ENCODE results near the gene STAM2.
"Not testable (repeated sequence)": the region's sequence is repeated elsewhere in the genome, so short reads cannot be mapped to it uniquely, and the experiment has no call there.

The STAM2 gene

GRCh38 chr2:152172201-152172785, 3.3 kb downstream of the STAM2 start:
- DNase-seq, result not testable (repeated sequence)

DNA sequence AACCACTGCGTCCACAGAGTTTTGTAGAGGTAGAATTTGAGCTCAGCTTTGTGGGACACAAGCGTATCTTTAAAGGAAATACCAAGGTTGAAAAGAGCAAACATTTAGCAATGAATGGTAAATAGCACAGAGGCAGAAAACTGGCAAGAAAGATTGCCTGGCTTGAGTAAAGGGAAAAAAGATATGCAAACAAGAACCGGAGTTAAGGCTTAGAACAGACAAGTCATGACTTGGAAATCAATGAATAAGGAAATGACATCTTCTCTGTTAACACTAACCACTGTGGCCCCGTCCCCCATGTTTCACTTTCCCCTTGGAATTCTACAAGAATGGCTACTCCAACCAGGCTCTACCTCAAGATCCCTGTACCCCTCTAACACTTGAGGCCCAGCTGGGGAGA, 3.8 kb downstream of the STAM2 start:
- no peak for DNase-seq

DNA sequence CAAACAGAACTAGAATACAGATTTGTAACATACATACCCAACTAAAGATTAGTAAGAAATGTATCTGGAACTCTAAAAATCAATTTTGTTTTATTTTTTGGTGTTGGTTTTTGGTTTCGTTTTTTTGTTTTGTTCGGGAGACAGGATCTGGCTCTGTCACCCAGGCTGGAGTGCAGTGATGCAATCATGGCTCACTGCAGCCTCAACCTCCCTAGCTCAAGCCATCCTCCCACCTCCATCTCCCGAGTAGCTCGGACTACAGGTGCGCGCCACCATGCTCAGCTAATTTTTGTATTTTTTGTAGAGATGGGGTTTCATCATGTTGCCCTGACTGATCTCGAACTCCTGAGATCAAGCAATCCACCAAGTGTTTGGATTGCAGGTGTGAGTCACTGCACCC, 6.4 kb downstream of the STAM2 start:
- DNase-seq, result not testable (repeated sequence)

DNA sequence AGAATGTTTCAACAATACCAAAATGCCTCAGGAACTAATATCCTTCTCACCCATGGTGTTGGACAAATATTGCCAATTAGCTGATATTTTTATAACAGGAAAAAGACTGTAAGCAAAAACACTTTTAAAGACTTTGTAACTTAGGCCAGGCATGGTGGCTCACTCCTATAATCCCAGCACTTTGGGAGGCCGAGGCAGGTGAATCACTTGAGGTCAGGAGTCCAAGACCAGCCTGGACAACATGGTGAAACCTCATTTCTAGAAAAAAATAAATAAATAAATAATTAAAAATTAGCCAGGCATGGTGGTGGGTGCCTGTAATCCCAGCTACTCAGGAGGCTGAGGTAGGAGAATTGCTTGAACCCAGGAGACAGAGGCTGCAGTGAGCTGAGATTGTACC, 8.1 kb downstream of the STAM2 start:
- DNase-seq, result not testable (repeated sequence)

DNA sequence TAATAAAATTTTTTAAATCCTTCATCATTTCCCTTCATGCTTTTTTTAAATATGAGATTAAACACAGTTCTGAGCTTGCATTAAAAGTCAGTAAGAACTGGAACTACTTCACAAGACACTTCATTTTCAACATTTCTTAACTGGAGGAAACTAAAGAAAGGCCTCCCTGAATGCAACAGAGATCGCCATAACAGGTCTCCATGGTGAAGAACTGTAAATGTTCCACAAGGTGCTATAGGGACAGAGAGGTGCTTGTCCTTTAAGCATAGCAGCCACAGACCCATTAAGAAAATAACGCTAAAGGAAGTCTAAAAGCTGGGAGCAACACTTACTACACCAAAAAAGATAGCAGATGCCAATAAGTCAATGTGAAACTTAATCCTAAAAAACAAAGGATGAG, 8.5 kb downstream of the STAM2 start:
- DNase-seq, result no peak

GRCh38 chr2:152166633-152167032, 8.9 kb downstream of the STAM2 start:
- DNase-seq, result no peak

- no peak for DNase-seq
These were observed 9.8 kb downstream of the STAM2 start for GRCh38 chr2:152165780-152166179.

DNA sequence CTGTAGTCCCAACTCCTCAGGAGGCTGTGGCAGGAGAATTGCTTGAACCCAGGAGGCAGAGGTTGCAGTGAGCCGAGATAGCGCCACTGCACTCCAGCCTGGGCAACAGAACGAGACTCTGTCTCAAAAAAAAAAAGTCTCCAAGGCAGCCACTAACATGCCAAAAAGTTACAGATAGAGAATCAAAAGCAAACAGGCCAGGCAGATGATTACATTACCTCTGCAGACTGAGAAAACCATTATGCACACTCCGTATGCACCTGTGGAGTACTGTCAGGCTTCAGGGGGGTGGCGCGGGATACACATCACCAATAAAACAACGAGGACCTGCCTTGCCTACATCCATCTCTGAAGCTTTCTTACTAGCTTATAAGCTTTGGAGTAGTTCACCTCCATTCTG, 10.3 kb downstream of the STAM2 start:
- DNase-seq, result no peak

DNA sequence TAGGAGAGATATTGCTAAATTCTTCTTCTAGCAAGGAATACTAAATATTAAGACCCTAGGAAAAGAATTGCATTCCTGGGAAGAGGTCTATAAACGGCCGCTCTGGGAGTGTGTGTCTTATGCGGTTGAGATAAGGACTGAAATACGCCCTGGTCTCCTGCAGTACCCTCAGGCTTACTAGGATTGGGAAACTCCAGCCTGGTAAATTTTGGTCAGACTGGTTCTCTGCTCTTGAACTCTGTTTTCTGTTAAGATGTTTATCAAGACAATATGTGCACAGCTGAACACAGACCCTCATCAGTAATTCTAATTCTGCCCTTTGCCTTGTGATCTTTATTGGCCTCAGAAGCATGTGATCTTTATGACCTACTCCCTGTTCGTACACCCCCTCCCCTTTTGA, 11.9 kb downstream of the STAM2 start:
- not testable (repeated sequence) for DNase-seq

DNA sequence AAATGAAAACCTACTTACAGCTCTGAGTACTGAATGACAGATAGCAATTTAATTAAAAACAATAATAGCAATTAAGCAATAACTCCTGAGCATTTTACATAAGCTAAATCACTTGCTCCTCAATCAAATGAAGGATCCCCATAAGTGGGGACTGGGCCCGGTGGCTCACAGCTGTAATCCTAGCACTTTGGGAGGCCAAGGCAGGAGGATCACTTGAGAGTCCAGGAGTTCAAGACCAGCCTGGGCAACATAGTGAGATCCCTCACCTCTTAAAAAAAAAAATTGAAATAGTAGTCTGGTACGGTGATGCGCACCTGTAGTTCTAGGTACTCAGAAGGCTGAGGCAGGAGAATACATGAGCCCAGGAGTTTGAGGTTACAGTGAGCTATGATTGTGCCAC, 13.4 kb downstream of the STAM2 start:
- no peak for DNase-seq

GRCh38 chr2:152161598-152161997, 14.0 kb downstream of the STAM2 start:
- DNase-seq, result no peak

DNA sequence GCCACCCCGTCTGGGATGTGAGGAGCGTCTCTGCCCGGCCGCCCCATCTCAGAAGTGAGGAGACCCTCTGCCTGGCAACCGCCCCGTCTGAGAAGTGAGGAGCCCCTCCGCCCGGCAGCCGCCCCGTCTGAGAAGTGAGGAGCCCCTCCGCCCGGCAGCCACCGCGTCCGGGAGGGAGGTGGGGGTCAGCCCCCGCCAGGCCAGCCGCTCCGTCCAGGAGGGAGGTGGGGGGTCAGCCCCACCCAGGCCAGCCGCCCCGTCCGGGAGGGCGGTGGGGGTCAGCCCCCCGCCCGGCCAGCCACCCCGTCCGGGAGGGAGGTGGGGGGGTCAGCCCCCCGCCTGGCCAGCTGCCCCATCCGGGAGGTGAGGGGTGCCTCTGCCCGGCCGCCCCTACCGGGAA, 15.2 kb downstream of the STAM2 start:
- not testable (repeated sequence) for DNase-seq

DNA sequence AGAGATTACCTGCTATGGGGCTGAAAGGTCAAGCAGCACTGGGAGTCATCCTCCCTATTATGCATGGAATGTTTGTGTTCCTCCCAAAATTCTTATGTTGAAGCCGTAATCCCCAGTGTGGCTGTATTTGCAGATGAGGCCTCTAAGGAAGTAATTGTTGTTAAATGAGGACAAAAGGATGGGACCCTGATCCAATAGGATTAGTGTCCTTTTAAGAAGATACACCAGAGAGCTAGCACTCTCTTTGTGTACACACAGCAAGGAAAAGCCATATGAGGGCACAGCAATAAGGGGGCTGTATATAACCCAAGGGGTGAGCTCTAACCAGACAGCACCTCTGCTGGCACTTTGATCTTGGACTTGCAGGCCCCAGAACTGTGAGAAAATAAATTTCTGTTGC, 18.3 kb downstream of the STAM2 start:
- DNase-seq, result no peak

DNA sequence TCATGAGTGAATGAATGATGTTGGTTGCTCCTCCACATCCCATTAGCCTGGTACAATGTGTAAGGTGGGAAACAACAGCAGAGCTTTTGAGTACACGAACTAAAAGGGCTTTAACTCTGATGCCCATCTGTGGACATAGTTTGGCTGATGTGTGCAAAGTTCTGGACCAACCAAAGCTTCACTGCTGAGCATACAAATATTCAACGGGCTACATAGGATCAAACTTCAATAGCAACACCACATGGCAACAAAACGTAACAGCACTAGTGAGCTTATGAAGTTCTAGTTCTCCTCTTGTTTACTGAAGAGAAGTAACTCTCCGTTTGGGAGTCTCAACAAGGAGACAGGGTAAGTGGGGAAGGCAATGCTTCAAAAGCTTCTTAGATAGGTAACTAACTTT, 20.4 kb downstream of the STAM2 start:
- no peak for DNase-seq

DNA sequence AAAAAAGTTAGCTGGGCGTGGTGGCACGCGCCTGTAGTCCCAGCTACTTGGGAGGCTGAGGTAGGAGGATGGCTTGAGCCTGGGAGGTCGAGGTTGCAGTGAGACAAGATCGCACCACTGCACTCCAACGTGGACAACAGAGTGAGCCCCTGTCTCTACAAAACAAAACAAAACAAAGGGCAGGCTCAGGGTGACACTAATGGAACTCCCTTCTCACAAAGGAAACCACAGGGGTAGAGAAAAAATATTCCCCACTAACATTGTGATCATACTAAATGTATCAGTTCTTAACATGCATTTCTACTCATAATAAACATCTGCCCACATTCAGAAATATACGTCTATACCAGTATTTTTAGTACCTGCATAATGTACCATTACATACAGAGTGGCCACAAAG, 21.1 kb downstream of the STAM2 start:
- no peak for DNase-seq

GRCh38 chr2:152134488-152135280, 40.9 kb downstream of the STAM2 start:
- DNase-seq, result no peak

GRCh38 chr2:152132306-152132705, 43.3 kb downstream of the STAM2 start:
- DNase-seq, result no peak

DNA sequence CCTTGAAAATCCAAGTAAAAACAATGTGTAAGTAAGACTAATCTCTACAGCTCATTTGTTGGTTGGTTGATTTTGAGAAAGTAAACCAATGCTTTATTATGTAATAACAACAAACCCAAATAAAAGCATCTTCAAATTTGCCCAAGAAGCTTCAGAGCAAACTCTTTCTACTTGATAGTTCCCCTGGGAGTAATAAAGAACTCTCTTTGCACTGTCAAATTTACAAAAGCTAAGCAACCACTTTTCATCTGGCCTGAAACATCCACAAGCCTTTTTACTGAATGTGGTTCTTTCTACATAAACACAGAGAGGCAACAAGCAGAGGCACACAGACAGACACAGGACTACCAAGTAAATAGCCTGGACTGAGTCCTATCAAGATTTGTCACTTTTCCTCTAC, 47.9 kb downstream of the STAM2 start:
- DNase-seq, result no peak

DNA sequence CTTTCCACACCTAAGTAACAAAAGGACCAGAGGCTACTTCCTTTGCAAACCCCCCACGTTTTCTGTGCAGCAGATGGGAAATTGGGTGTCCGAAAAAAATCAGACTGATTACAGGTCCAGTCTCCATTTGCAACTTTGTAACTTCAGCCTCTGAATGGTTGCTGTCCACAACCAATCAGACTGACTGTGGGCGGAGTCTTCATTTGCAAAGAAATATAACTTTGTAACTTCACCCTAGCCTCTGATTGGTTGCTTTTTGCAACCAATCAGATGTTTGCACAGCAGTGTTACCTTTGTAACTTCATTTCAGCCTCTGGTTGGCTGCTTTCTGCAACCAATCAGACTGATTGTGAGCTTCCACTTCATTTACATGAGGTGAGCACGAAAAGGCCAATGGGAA, 48.9 kb downstream of the STAM2 start:
- no peak for DNase-seq

- no peak for DNase-seq
These were observed 53.4 kb downstream of the STAM2 start for GRCh38 chr2:152122161-152122560.

DNA sequence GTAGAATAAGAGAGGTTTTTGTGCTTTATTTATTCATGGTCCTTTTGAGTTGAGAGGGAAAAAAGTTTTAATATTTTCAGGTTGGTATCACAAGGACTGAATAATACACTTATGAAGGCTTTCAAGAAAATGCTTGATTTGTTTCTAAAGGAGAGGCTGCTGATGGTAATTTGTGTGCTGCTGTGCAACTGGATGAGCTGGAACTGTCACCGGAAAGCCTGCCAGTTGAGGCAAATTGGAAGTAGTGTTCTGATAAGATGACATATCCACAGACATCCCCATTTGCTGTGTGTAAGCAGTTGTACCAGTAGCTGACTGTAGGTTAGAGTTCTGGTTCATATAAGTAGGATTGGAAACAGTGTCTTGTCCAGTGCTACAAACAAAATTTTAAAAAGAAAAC, 55.1 kb downstream of the STAM2 start:
- DNase-seq, result no peak

DNA sequence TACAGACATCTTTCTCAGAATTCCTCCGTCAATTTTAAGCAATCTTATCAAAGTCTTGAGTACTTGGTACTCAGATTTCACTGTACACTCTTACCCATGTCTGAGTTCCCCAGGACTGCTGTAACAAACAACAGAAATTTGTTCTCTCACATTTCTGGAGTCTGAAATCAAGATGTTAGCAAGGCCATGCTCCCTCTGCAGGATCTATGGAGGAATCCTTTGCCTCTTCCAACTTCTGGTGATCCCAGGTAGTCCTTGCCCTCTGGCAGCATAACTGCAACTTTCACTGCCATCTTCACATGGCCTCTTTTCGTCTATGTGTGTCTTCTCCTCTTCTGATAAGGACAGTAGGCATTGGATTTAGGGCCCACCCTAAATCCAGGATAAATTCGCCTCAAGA, 59.6 kb downstream of the STAM2 start:
- no peak for DNase-seq

DNA sequence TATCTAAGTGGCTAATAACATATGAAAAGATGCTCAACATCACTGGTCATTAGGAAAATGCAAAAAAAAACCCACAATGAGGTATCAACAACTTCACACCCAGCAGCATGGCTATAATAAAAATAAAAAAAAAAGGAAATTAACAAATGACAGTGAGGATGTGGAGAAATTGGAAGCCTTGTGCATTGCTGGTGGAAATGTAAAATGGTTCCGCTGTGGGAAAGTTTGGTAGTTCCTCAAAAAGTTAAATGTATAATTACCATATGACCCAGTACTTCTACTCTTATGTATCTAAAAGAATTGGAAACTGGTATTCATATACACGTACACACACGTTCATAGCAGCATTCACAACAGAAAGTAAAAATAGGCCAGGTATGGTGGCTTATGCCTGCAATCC, 61.2 kb downstream of the STAM2 start:
- DNase-seq, result no peak

GRCh38 chr2:152107140-152107539, 68.4 kb downstream of the STAM2 start:
- not testable (repeated sequence) for DNase-seq

- no peak for DNase-seq
These were observed 69.1 kb downstream of the STAM2 start for GRCh38 chr2:152106464-152106863.
